Forelimb muscle (tissue), 1 donor: ENCODE results near the gene LARGE1. TPM values are rescaled to one million over a fixed set of nuclear protein-coding genes. Genes with fewer than 3 reads are reported as not detected.
"Not testable (repeated sequence)": the region's sequence is repeated elsewhere in the genome, so short reads cannot be mapped to it uniquely, and the experiment has no call there.

Source experiments
- DNase-seq: peaks from one replicate; pipeline ENCODE4 v3.0.0-alpha.2; 2013; ENCODE audit warnings: low read depth
- polyA plus RNA-seq: library from polyadenylated mRNA; unstranded; fragments of 120-200 nt; gene quantifications from one replicate; pipeline ENCODE4 v1.2.1, GENCODE V29; 2013; ENCODE audit not compliant: insufficient read length

Gene LARGE1
- polyA plus RNA-seq, 1 donor, result 7.7 TPM

DNA sequence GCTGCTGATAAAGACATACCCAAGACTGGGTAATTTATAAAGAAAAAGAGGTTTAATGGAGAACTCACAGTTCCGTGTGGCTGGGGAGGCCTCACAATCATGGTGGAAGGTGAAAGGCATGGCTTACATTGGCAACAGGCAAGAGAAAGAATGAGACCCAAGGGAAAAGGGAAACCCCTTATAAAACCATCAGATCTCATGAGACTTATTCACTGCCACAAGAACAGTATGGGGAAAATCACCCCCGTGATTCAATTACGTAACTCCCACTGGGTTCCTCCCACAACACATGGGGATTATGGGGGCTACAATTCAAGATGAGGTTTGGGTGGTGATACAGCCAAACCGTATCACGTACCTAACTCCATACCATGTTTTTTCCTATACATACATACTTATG is 557.0 kb downstream of the LARGE1 start:
- DNase-seq, result not testable (repeated sequence)

- DNase-seq, result no peak
Observed at GRCh38 chr22:33362702-33363101, 557.6 kb downstream of the LARGE1 start.

DNA sequence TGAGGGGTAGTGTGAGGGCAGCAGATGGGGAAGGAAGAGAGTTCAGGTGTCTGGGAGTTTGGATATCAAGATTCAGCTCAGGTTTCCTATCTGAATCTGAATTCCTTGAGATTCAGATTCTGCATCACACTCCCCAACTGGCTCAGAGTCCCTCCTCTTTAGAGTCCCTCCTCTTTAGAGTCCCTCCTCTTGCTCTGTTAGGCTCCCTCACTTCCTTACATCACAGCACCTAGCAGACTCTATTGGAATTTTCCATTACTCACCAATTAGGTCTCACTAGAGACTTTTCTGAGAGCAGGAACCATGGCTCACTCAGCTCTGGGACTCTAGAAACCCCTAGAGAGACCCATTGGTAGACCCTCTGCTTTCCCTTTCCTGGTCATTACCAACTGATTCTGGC is 558.7 kb downstream of the LARGE1 start:
- DNase-seq, result no peak

GRCh38 chr22:33357981-33358399 is 562.3 kb downstream of the LARGE1 start:
- DNase-seq, result no peak

DNA sequence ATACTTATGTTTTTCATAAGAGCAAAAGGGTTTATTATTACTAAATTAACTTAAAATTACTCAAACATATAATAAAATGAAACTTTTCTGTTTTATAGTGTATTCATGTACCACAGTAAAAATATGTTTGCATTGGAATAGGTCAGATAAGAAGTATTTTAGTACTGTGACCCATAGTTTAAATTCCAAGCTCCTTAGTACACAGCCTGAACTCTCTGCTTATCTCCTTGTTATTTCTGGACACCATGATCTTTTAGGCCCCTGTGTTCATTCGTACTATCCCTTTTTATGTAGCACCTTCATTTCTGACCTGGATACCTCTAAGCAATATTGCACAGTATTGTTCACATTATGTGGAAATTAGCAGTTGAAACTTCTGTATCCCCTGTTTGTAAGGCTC is 565.3 kb downstream of the LARGE1 start:
- DNase-seq, result no peak

- DNase-seq, result no peak
Observed at GRCh38 chr22:33353502-33353901, 566.8 kb downstream of the LARGE1 start.

- no peak for DNase-seq
Observed at GRCh38 chr22:33352768-33353167, 567.5 kb downstream of the LARGE1 start.

GRCh38 chr22:33350961-33351360 is 569.3 kb downstream of the LARGE1 start:
- DNase-seq, result no peak

DNA sequence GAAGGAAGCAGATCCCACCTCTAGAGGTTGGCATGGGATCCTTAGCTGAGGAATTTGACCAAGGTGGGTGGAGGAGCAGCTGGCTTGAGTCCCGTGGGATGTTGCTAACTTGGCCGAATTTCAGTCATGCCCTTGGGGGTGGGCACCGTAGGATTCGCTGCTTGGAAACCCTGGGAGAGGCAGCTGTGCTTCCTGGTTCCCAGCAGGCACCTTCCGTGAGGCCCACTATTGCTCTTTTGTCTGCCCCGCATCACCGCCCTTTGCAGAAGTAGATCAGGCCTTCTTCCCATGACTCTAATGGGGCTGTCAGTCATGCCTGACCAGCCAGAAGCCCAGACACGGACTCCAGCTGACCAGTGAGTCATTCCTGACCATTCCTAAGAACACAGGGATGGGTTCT is 569.8 kb downstream of the LARGE1 start:
- DNase-seq, result no peak

GRCh38 chr22:33347002-33347401 is 573.3 kb downstream of the LARGE1 start:
- DNase-seq, result no peak

- DNase-seq, result no peak
Observed at GRCh38 chr22:33341611-33342010, 578.7 kb downstream of the LARGE1 start.

DNA sequence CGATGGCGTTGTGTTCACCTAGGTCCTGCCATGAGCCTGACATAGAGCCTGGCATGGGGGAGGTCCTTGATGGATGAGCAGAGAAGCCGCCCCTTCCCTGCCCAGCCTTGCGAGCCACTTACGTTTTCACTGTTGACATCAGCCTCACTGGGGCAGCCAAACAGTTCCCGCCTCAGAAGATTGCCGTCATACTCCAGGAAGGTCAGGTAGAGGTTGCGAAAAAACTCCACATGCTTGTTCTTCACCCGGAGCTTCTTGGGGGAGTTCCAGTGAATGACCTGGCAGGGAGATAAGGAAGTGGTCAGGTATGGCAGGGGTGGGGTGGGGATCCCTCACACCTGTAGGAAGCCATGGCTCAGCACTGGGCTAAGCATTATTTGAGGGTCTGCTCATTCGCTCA is 582.8 kb downstream of the LARGE1 start:
- no peak for DNase-seq

DNA sequence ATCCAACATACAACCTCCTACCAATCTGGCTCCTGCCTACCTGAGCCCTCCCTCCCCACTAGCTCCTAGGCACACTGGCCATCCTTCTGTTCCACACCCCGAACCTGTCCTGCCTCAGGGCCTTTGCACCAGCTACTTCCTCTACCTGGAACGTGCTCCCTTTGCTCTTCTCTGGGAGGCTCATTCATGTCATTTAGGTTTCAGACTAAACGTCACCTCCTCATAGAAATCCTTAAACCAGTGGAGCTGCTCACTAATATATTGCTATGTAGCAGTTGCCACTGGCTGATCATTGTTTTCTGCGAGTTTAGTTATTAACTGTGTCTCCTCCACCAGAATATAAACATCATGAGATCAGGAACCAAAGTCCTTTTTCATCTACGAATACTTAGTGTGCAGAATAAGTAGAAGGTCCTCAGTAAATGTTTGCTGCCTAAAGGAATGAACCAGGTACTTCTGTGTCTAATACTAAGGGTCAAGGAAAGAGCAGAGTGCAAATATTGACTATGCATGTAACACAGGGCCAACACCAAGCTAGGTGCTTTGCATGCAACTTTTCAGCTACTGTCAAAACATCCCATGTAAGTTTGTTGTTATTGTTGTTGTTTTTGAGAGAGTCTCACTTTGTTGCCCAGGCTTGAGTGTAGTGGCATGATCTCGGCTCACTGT is 584.5 kb downstream of the LARGE1 start:
- no peak for DNase-seq

- no peak for DNase-seq
Observed at GRCh38 chr22:33332538-33332937, 587.7 kb downstream of the LARGE1 start.

- DNase-seq, result no peak
Observed at GRCh38 chr22:33331017-33331416, 589.3 kb downstream of the LARGE1 start.

DNA sequence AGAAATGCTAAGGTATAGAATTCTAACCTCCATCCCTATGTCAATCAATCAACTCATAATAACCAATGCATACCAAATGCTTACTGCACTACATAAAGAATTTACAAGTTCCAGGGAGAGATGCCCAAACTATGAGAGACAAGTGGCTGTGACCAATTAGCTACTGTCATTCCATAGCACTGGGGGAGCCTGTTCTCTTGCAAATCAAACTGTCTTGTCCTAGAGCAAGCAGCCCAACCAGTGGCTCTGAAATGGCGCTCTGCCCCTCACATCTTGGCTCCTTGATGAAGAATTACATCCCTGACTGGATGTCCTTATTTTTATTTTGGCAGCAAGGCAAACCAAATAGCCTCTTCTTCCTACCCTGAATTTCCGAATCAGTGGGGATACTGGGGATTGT is 589.7 kb downstream of the LARGE1 start:
- DNase-seq, result no peak

GRCh38 chr22:33329398-33329797 is 590.9 kb downstream of the LARGE1 start:
- DNase-seq, result no peak

DNA sequence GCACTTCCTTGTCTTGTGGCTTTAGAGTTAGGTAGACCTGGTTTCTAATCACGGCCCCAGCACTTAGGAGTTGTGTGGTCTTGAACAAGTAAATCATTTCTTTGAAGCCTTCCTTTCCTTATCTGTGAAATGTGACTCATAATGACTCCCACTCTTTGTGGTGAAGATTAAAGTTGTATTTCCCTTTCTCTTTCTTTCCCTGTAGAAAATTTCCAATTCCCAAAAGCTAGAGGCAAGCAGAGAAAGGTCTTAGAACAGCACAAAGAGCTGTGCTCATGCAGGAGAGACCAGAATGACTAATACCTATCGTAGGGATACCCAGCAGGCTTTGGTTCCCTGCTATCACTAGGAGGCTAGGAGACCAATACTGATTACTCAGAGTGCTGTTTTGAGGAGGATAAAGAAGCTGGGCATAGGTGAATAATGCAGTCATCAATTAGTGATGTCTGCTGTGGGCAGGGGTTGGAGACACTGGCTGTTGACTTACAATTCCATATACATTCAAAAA is 591.4 kb downstream of the LARGE1 start:
- DNase-seq, result no peak

DNA sequence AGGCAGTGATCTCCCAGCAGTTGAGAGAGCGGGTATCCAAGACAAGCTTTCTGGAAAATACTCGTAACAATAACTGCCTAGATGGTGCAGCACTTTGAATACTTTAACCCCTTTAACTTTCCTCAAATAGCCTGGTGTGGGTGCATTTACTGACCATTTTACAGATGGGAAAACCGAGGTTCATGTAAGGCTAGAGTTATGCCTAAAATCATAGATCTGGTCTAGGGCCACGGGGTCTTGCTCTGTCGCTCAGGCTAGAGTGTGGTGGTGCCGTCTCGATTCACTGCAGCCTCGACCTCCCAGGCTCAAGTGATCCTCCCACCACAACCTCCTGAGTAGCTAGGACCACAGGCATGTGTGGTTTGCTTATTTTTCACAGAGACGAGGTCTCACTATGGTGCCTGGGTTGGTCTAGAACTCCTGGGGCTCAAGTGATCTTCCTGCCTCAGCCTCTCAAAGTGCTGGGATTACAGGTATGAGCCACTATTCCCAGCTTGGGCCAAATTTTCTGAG is 592.9 kb downstream of the LARGE1 start:
- DNase-seq, result no peak

DNA sequence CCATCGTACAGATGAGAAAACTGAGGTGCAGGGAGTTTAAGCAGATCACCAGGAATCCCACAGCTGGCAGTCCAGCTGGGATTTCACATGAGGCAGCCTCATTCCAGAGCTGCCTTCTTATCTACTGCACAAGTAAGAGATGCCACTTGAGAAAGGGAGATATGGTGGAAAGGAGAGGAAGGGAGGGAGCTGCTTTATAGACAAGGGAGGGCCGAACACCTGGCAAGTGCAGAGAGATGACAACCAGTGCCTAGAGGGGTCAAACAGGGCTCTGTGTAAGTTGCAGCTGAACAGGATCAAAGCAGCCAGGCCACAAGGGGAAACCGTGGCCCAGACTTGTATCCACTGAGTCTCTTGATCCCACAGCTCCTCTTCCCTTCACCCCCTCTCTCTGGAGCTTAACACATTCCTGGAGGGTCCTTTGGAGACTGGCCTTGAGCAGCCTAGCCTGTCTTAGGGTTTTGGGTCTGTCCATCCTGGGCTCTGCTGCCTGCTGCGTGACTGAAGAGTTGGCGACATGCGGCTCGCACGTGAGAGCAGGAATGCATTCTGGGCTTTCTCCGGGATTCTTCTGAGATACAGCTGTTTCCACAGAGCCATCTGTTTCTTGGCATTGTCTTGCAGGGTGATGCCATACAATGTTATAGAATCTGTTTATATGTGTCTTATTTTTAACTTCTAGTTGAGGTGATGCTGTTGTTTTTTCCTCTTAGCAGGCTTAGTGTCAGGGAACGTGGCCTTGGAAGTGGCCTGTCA is 593.6 kb downstream of the LARGE1 start:
- no peak for DNase-seq

DNA sequence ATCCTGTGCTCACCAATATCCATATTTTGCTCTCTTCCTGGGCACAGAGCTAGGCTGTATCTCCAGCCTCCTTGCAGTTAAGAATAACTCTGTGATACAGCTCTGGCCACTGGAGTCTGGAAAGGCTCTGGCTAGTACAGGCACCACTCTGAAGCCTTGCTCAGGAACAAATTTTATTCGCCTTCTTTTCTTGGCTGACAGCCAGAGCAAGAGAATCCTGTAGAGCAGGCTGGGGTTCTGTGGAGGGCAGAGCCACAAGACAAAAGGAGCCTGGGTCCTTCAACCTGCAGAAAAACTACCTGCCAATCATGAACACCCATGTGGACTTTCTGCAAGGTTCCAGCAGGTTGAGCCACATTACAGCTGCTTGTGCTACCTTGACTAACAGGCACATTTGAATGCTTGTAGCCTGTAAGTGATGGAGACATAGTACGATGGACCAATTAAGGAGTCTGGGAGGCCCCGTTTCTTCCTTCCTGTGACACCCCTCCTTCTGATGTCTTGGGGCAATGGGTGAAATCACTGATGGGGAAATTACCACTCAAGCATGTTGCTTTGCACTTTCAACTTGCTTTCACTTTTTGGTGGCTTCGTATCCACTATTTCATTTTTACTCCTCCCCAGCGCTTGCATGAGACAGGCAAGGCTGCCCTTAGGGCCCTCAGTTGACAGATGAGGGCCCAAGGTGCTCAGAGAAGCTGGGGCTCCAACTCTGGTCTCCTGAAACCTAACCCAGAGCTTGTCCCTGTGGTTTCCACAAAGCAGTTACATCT is 594.9 kb downstream of the LARGE1 start:
- no peak for DNase-seq

DNA sequence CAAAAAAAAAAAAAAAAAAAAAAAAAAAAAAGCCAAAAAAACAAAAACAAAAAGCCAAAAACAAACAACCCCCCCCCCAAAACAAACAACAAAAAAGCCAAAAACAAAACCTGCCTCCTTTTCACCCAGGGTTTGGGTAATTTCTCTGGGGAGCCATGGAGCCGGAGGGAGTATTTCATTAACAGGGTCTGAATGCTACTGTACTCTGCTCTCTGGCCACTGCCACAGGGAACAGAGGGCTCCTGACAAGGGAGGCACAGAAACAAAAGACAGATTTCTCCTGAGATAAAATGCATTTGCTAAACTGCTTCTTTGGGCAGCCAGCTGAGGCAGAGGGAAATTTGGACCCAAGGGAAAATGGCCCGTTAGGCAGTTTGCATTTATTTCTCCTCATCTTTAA is 596.0 kb downstream of the LARGE1 start:
- no peak for DNase-seq
